ENCODE data around the gene FUT8. TPM values are rescaled to one million over a fixed set of nuclear protein-coding genes. Genes with fewer than 3 reads are reported as not detected.

FUT8 gene
- 26.7 and 27.6 TPM in 2 replicates for total RNA-seq (2014; rRNA removed; shearing (Covaris generic))

GRCh38 chr14:65412032-65412846 is at the start of gene FUT8:
TSS of gene FUT8 (plus strand) at chr14:65412730. CDS start at chr14:65561564, 148,834 bp downstream.
- peak; percentile 77 for DNase-seq (ENCODE audit: low spot score)

GRCh38 chr14:65366802-65367565 is 45.5 kb upstream of the FUT8 start:
- DNase-seq (ENCODE audit: low spot score), result no peak

- no peak for DNase-seq (ENCODE audit: low spot score)
Observed at GRCh38 chr14:65369560-65369959, 43.0 kb upstream of the FUT8 start.

- DNase-seq (ENCODE audit: low spot score), result no peak
Observed at GRCh38 chr14:65370801-65371248, 41.7 kb upstream of the FUT8 start.

- no peak for DNase-seq (ENCODE audit: low spot score)
Observed at GRCh38 chr14:65371784-65372183, 40.7 kb upstream of the FUT8 start.

- DNase-seq (ENCODE audit: low spot score), result no peak
Observed at GRCh38 chr14:65373016-65373670, 39.4 kb upstream of the FUT8 start.

- no peak for DNase-seq (ENCODE audit: low spot score)
Observed at GRCh38 chr14:65373671-65374039, 38.9 kb upstream of the FUT8 start.

GRCh38 chr14:65377576-65377975 is 35.0 kb upstream of the FUT8 start:
- DNase-seq (ENCODE audit: low spot score), result no peak

GRCh38 chr14:65382586-65382985 is 29.9 kb upstream of the FUT8 start:
- DNase-seq (ENCODE audit: low spot score), result no peak

GRCh38 chr14:65387171-65387570 is 25.4 kb upstream of the FUT8 start:
- no peak for DNase-seq (ENCODE audit: low spot score)

GRCh38 chr14:65387628-65388027 is 24.9 kb upstream of the FUT8 start:
- no peak for DNase-seq (ENCODE audit: low spot score)

GRCh38 chr14:65392296-65392695 is 20.2 kb upstream of the FUT8 start:
- no peak for DNase-seq (ENCODE audit: low spot score)

- no peak for DNase-seq (ENCODE audit: low spot score)
Observed at GRCh38 chr14:65396082-65396910, 16.2 kb upstream of the FUT8 start.

GRCh38 chr14:65403231-65403630 is 9.3 kb upstream of the FUT8 start:
- no peak for DNase-seq (ENCODE audit: low spot score)

GRCh38 chr14:65408113-65408512 is 4.4 kb upstream of the FUT8 start:
- DNase-seq (ENCODE audit: low spot score), result no peak

GRCh38 chr14:65410640-65411039 is 1.9 kb upstream of the FUT8 start:
- DNase-seq (ENCODE audit: low spot score), result no peak

- peak; percentile 72 for DNase-seq (ENCODE audit: low spot score)
Observed at GRCh38 chr14:65411656-65412031, 886 bp upstream of the FUT8 start.

GRCh38 chr14:65412856-65413738 is 567 bp downstream of the FUT8 start:
- DNase-seq (ENCODE audit: low spot score), result peak; percentile 20

- no peak for DNase-seq (ENCODE audit: low spot score)
Observed at GRCh38 chr14:65413739-65414045, 1.2 kb downstream of the FUT8 start.

GRCh38 chr14:65414961-65415589 is 2.5 kb downstream of the FUT8 start:
- peak; percentile 19 for DNase-seq (ENCODE audit: low spot score)
